ENCODE measurements around the gene ADAMTS6. TPM values are rescaled to one million over a fixed set of nuclear protein-coding genes. Genes with fewer than 3 reads are reported as not detected.

Gene ADAMTS6
- total RNA-seq, 6 donors from 2014 or later: 2.2 to 19.4 (median 6.5) TPM

- no peak for DNase-seq
- Histone ChIP-seq H3K9me3 (no peaks in the 10 kb centered on the region), H3K27ac (no peak overlapping the region), H3K4me3 (no peak overlapping the region), H3K36me3 (no peaks in the 10 kb centered on the region), H3K4me1 (no peaks in the 10 kb centered on the region), H3K27me3 (no peaks in the 10 kb centered on the region)
- 91 to 92% methylated on average over 2 of the region's 2 CpGs for WGBS, 2 donors
- ATAC-seq (ENCODE audit: low FRiP score in 2 of 2): no peak
- no peak for TF ChIP-seq CTCF (IDR thresholded peaks at IDR 0.05)
- TF ChIP-seq POLR2A (IDR thresholded peaks at IDR 0.05): no peak
- TF ChIP-seq EP300 (IDR thresholded peaks at IDR 0.05): no peak
- no peak for TF ChIP-seq POLR2AphosphoS5 (IDR thresholded peaks at IDR 0.05)
These were observed 161.5 kb downstream of the ADAMTS6 start for GRCh38 chr5:65320250-65320649.

DNA sequence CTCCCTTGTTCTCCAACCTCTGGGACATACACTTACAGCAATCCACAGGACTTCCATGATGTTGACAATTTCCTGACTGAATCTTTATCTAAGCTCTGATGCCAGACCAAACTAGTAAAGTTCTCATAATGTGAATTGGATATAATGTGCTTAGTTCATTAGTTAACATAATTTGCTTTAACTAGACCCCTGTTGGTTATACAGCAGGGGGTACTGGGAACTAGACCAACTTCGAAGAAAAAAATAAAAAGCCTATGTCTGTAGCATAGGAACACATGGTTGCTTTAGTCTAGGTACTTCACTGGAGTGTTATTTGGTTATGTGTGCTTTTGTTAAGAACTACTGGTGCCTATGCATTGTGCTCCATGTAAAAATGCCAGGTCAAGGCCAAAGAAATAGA lies 173.8 kb downstream of the ADAMTS6 start:
- ATAC-seq (ENCODE audit: low FRiP score in 2 of 2): no peak
- DNase-seq: no peak
- H3K27me3 ChIP-seq: no peaks in the 10 kb centered on the region
- no peaks in the 10 kb centered on the region for H3K9me3 ChIP-seq
- no peak for TF ChIP-seq POLR2A (IDR thresholded peaks at IDR 0.05)
- no peak for TF ChIP-seq CTCF (IDR thresholded peaks at IDR 0.05)
- TF ChIP-seq POLR2AphosphoS5 (IDR thresholded peaks at IDR 0.05): no peak
- TF ChIP-seq EP300 (IDR thresholded peaks at IDR 0.05): no peak
- no peak overlapping the region for H3K4me3 ChIP-seq
- no peaks in the 10 kb centered on the region for H3K4me1 ChIP-seq
- H3K27ac ChIP-seq: no peak overlapping the region
- H3K36me3 ChIP-seq: no peaks in the 10 kb centered on the region
- WGBS, 2 donors: 81 to 88% methylated on average over 1 of the region's 1 CpG

DNA sequence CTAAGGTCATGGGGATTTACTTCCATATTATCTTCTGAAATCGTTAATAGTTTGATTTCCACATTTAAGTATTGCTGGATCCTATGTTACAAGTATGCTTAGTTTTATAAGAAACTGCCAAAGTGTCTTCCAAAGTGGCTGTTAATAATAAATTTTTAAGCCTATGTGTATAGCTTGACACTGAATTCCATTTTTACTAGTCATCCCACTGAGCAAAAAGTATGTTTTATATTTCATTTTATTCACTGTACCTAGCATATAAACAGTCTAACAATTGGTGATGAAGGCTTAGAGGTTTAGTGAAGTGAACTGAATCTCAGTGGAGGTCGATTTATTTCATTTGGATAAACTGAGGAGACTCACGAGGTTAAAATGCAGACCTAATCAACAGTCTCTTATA lies 174.6 kb downstream of the ADAMTS6 start:
- WGBS, 2 donors: 89% methylated on average over 3 of the region's 3 CpGs
- Histone ChIP-seq H3K9me3 (no peaks in the 10 kb centered on the region), H3K27me3 (no peaks in the 10 kb centered on the region), H3K36me3 (no peaks in the 10 kb centered on the region), H3K4me3 (no peak overlapping the region), H3K4me1 (no peaks in the 10 kb centered on the region), H3K27ac (no peak overlapping the region)
- no peak for ATAC-seq (ENCODE audit: low FRiP score in 2 of 2)
- TF ChIP-seq POLR2AphosphoS5 (IDR thresholded peaks at IDR 0.05): no peak
- no peak for TF ChIP-seq POLR2A (IDR thresholded peaks at IDR 0.05)
- TF ChIP-seq CTCF (IDR thresholded peaks at IDR 0.05): no peak
- TF ChIP-seq EP300 (IDR thresholded peaks at IDR 0.05): no peak
- no peak for DNase-seq

DNA sequence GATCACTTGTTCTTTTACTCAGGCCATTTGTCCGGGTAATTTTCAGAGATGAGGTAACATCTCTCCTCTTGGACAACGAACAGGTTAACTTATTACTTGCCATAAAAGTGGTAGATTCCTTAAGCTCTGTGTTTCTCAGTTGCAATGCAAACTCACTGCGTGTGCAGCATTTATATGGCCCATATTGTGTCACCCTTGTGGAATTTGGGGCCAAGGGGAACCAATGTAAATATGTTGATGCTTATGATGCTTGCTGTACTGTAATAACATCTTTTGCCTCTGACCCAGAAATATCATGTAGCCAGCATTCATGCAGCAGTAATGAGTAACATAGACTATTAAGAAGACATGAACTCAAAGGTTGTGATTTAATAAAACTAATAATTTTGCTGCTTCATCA lies 175.8 kb downstream of the ADAMTS6 start:
- ATAC-seq (ENCODE audit: low FRiP score in 2 of 2) (no peak), DNase-seq (no peak)
- 77 to 84% methylated on average over 3 of the region's 3 CpGs for WGBS, 2 donors
- Histone ChIP-seq H3K36me3 (no peaks in the 10 kb centered on the region), H3K27me3 (no peaks in the 10 kb centered on the region), H3K4me3 (no peak overlapping the region), H3K27ac (no peak overlapping the region), H3K9me3 (no peaks in the 10 kb centered on the region), H3K4me1 (no peaks in the 10 kb centered on the region)
- TF ChIP-seq POLR2A (IDR thresholded peaks at IDR 0.05): no peak
- no peak for TF ChIP-seq POLR2AphosphoS5 (IDR thresholded peaks at IDR 0.05)
- TF ChIP-seq CTCF (IDR thresholded peaks at IDR 0.05): no peak
- no peak for TF ChIP-seq EP300 (IDR thresholded peaks at IDR 0.05)

- 85 to 87% methylated on average over 3 of the region's 3 CpGs for WGBS, 2 donors
- TF ChIP-seq CTCF (IDR thresholded peaks at IDR 0.05) (no peak), POLR2AphosphoS5 (IDR thresholded peaks at IDR 0.05) (no peak), EP300 (IDR thresholded peaks at IDR 0.05) (no peak), POLR2A (IDR thresholded peaks at IDR 0.05) (no peak)
- H3K4me3 ChIP-seq: no peak overlapping the region
These were observed 181.9 kb downstream of the ADAMTS6 start for GRCh38 chr5:65299861-65300260.

More at GRCh38 chr5:65299861-65300260, 181.9 kb downstream of the ADAMTS6 start:
- Histone ChIP-seq H3K36me3 (no peaks in the 10 kb centered on the region), H3K9me3 (no peaks in the 10 kb centered on the region), H3K27ac (no peak overlapping the region), H3K27me3 (no peaks in the 10 kb centered on the region), H3K4me1 (no peaks in the 10 kb centered on the region)
- DNase-seq (no peak), ATAC-seq (ENCODE audit: low FRiP score in 2 of 2) (no peak)

All from upper lobe of left lung (tissue), 6 donors.